ENCODE data around the gene ELF4.

GRCh38 chrX:130081421-130082045 is 28.8 kb downstream of the ELF4 start:
- no peak for TF ChIP-seq BCL11A (tag by site-specific recombination; IDR thresholded peaks at IDR 0.05; ENCODE audit: low read depth)
- TF ChIP-seq ZBTB26 (tag by site-specific recombination; optimal IDR thresholded peaks at IDR 0.05) = no peak
